GM18508 (cell line): ENCODE data around the gene FBLN2.

Experiments
- ATAC-seq: cut with Tn5 transposase; IDR thresholded peaks from one replicate; pipeline ENCODE4 v1.9.1; 2021; ENCODE audit warnings: moderate number of reproducible peaks; ENCODE audit not compliant: insufficient read depth, unreplicated experiment

Gene FBLN2

DNA sequence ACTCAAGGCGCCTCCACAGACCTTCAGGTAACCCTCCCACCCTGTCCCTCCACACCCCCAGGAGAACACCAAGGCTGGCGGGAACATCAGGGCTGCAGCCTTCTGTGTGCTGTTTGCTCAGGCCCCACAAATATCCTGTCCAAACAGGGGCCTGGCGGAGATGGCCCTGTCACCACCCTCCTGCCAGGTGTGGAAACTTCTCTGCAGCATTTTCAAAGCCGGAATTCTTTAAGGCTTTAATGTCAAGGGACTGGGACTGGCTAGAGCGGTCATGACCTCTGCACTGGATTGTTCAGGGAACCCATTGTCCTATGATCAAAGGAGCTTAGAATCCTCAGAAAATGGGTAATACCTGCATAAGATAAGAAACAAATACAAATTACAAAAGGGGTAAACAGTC lies 46.6 kb downstream of the FBLN2 start:
- ATAC-seq = no peak

DNA sequence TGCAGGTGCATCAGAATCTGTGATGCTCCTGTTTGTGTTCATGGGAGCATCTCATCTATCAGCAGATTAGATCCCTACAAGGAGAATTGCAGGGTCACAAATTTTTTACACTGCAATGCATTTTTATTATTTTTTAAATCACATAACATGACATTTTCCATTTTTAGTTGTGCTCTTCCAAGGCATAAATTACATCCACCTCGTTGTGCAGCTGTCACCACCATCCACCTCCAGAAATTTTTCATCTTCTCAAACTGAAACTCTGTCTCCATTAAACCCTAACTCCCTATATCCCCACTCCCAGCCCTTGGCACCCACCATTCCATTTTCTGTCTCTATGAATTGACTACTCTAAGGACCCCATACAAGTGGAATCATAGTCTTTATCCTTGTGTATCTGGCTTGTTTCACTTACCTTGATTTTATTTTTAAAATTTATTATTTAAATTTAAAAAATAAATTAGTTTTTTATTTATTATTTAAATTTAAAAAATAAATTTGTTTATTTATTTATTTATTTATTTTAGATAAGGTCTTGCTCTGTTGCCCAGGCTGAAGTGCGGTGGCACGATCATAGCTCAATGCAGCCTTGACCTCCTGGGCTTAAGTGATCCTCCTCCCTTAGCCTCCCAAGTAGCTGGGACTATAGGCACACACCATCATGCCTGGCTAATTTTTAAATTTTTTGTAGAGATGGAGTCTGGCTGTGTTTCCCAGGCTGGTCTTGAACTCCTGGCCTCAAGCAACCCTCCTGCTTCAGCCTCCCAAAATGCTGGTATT lies 47.7 kb downstream of the FBLN2 start:
- no peak for ATAC-seq

DNA sequence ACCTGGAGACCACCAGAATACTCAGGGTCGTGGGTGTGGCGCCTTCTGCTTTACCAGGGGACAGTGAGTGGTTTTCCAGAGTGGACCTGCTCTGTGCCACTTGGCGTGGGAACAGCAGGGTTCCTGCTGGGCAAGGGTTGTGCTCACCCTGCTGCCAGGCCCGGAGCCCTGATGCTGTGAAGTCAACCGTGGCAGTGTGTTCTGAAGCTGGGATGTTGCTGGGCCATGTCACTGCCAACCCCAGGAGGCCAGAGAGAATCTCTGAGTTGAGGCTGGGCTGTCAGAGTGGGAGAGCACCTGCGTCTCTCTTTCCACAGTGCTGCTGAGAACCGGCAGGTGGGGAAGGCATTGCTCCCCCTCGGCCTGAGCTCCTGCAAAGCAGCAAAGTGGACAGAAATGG lies 48.7 kb downstream of the FBLN2 start:
- no peak for ATAC-seq

DNA sequence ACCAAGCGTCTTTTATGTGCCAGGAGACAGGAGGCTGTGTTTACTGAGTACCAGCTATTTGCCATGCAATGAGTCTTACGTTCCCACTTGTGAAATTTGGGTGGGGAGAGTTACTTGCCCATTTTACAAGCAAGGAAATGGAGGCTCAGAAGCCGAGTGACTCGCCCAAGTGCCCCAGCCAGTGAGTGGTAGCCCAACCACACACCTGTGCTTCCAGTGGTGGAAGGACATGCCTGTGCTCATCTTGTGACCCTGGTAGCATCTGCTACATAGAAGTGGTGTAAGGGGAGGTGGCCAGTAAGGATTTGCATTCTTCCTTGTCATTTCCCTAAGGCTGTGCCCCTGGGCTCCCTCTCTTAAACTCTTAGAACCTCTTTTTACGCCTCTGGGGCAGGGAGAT lies 49.3 kb downstream of the FBLN2 start:
- ATAC-seq = no peak

DNA sequence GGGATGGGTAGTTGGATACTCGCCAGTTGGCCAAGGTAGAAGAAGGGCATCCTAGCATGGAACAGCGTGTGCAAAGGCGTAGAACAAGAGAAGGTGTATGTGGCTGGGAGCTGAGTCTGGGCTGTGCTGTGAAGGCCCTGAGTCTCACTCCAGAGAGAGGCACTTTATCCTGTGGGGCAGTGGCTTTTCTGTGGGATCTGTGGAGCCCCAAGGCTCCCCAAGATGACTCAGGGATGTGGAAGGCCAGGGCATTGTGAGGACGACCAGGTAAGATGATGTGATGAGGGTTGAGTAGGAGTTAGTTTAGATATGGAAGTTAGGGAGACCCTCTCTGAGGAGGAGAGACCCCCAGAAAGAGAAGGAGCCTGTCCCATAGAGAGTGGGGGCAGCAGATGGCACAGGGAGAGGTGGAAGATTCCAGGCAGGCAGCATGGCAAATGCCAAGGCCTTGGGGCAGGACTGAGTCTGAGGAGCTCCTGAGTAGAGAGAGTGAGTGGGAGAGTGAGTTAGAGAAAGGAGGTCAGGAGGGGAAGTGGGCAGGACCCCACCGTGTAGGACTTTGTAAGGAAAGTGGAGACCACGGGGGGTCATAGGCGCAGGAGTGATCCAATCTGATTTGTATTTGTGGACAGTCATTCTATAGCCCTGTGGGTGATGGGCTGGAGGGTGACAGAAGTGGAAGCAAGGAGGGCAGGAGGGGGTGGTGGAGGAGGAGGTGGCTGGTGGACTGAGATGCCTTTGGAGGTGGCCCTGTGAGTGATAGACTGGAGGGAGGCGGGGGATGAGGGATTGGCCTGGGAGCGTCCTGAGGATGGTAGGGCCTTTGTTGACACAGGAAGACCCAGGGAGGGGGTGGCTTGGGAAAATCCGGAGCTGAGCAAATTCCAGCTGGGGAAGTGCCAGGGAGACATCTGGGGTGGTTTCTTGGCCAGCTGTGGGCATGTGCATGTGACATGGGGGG lies 50.3 kb downstream of the FBLN2 start:
- no peak for ATAC-seq

DNA sequence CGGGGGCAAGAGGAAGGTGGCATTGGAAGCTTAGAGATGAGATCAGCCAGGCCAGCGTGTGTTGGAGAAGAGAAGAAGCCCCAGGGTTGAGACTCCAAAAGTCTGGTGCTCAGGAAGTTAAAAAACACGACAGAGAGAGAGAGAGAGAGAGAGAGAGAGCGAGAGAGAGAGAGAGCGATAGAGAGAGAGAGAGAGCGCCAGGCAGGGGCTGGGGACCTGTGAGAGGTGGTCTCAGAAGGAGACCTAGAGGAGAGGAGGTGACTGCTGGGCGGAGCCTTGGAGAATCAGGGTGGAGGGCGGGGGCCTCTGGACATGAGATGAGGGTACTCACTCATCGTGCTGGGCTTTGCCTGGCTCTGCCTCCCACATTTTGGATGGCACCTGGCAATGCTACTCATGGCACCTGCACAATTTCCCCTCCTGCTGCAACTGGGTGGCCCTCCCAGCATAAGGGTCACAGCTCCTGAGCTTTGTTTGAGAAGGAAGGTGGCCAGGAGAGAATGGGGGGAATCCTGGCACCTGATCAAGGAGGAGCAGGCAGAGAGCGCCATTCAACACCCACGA lies 51.0 kb downstream of the FBLN2 start:
- ATAC-seq = no peak

DNA sequence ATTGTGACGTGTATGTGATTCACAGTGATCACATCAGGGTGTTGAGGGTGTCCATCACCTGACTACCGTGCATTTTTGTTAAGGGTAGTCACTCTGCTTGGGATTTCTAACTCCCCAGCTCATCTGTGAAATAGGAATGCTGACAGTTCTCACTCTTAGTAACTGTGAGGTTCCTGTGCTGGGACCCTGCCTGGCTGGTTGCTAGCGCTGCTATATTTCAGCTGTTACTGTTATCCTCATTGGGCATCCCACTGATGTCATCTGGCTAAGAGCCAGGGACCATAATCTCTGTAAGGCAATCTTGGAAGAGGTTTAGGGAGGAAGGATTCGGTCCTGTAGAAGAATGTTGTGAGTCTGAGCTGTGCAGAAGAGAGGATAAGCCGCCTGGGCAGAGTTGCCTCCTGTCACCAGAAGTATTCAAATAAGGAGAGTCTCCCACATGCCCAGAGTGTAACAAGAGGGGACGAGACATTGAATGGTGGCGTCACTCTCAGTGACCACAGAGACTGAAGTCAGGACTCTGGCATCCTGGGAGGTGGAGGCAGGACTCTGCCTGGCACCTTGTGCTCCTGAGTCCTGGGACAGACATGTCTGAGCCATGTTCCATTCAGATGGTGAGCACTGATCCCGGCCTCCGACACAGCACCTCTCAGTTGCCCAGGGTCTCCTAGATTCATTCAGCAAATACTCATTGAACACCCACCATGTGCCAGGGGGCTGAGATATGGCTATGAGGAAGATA lies 52.2 kb downstream of the FBLN2 start:
- no peak for ATAC-seq

DNA sequence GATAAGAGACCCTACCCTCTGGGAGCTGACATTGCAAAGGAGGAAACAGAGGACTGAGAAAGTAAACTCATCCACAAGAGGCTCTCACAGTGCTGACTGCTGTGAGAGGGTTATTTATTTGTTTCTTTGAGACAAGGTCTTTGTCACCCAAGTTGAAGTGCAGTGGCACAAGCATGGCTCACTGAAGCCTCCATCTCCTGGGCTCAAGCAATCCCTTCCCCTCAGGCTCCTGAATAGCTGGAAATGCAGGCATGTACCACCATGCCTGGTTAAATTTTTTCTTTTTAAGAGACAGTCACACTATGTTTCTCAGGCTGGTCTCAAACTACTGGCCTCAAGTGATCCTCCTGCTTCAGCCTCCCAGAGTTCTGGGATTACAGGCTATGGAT lies 52.8 kb downstream of the FBLN2 start:
- ATAC-seq = no peak

DNA sequence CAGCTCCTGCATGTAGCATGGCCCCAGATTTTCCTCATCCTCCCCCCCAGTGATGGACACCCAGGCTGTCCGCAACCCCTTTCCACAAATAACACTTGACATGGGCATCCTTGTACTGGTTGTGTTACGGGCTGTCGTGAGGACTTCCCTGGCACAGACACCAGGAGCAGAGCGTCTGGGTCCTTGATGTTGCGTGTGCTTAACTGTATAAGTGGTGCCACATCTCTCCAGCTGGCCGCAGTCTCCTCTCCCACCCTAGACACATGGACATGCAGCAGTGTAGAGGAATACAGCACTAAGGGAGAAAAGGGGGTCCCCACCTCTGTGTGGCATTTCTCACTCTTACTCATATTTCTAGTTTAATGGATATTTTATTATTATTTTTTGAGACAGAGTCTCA lies 56.6 kb downstream of the FBLN2 start:
- ATAC-seq = no peak

DNA sequence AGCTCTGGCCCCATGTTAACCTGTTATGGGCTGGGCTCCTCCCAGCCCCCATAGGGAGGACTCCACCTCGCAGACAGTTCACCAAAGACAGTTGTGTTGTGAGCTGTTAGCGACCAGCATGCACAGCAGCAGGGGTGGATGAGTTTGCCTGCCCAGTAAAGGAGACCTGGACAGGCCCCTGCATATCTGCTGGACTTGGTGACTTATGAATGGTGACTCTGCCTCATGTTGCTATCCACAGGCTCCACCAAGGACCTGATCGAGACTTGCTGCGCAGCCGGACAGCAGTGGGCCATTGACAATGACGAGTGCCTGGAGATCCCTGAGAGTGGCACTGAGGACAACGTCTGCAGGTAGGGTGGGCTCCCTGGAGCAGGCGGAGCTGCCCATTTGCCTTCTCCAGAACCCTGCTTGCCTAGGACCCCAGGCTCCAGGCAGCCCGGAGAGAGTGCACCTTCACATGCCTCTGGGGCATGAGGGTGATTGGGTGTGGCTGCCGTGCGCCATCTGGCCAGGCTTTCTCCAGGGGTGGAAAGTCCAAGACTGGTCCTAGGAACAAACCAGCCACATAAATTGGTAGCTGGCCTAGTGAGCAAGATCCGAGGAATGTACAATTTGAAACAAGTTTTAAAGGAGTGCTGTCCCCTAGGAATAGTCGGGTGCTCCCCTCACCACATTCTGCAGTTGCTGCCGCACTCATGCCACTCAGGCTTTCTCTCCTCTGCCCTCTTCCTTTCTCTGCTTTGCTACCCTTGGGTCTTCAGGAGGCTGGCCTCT lies 59.1 kb downstream of the FBLN2 start:
- ATAC-seq = no peak

DNA sequence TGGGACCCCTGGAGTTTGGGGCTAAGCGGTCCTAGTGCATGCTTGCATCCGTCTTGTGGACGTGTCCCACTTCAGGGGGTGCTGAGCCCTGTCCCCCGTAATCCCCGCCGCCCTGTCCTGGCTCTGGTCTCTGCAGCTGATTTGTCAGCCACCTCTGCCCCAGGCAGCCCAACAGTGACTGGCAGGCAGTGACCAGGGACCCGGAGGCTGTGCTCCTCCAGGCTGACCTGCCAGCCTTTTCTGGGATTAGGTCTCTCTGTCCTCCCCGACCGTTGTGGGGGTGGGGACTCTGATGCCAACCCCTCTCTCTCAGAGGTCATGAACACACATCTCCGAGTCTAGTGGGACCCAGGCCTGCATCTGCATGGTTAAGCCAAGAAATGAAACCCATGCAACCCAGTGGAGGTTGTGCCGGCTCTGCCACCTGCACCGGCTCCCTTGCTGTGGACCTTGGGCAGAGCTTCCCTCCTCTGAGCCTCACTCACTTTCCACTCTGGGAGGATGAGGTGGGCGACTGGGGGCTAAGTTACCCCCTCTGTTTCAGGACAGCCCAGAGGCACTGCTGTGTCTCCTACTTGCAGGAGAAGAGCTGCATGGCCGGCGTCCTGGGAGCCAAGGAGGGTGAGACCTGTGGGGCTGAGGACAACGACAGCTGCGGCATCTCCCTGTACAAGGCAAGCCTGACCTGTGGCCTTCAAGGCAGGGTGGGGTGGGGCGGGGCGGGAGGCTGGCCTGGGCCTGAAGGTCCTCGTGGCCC lies 60.2 kb downstream of the FBLN2 start:
- ATAC-seq = no peak

DNA sequence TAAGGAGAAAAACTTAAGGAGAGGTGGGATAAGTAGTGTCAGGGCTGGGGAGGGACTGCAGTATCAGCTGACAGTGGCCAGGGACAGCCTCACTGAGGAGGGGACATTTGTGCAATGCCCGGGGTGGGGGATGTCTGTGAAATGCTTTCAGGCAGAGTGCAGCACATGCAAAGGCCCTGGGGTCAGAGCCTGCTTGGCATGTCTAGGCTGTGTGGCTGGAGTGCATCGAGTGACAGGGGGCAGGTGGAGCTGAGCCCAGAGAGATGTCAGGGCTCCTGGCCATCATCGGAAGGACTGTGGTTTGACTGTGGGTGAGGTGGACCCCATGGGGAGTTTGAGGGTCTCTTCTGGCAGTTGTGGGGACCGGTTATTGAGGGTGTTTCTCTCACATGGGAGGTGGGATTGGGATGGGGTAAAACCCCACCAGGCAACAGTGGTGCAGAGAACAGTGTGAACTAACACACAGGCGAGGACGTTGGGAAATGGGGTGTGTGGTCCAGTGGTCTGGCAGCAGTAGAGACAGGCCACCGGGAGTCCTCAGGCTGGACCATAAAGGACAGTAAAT lies 61.2 kb downstream of the FBLN2 start:
- no peak for ATAC-seq

DNA sequence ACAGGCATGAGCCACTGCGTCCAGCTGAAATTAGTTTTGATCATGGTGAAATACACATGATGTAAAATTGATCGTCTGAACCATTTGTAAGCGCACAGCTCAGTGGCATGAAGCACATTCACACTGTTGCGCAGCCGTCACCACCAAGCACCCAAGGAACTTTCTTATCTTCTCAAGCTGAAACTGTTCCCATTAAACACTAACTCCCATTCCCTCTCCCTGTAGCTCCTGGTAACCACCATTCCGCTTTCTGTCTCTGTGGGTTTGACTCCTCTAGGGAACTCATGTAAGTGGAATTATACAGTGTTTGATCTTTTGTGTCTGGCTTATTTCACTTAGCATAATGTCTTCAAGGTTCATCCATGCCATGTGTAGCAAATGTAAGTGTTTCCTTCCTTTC lies 62.3 kb downstream of the FBLN2 start:
- ATAC-seq = no peak

DNA sequence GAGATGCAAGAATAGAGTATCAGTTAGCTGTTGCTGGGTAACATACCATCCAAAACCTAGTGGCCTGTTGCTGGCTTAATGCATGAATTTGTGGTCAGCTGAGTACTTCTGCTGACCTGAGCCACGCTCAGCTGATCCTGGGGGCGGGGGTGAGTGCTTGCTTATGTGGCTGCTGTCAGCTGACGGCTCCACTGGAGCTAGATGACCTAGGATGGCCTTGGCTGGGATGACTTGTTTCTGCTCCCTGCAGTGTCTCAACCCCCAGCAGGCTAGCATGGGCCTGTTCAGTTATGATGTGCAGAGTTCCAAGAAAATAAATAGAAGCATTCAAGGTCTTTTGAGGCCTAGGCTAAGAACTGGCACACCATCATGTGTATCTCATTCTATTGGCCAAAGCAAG lies 63.9 kb downstream of the FBLN2 start:
- no peak for ATAC-seq

DNA sequence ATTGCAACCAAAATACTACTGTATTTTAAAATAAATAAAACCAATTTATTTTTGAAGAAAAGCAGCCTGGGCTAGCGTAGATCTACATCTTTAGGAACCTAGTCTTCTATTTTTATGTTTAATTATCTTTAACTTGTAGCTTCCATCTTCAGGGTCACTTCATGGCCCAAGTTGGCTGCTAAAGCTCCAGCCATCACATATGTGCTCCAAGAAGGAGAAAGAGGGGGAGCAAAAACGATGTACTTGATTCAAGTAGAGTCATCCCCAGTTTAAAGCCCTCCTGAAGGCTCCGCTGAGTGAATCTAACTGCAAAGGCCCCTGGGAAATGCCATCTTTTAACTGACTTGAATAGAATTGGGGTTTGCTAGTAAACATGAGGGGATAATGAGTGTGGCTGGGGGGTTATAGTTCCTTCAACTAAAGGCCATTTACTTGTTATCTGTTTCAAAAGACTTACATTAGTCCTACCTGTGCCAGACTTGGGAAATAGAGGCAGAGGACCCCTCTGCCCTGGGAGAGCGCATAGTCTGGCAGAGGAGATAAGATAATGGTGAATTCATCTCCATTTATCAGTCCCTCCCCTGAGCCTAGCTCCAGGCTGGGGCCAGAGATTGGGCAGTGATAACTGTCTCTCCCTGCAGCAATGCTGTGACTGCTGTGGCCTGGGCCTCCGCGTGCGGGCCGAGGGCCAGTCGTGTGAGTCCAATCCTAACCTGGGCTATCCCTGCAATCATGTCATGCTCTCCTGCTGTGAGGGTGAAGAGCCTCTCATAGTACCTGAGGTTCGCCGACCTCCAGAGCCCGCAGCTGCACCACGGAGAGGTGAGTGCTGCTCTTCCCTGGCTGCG lies 64.6 kb downstream of the FBLN2 start:
- ATAC-seq = no peak

DNA sequence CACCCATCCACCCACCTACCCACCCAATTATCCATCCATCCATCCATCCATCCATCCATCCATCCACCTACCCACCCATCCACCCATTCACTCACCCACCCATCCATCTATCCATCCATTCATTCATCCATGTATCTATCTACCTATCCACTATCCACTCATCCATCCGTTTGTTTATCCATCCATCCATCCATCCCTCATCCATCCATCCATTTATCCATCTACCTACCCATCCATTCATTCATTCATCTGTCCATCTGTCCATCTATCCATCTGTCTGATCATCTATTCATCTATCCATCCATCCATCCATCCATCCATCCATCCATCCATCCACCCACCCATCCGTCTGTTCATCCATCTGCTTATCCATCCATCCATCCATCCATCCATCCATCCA lies 65.7 kb downstream of the FBLN2 start:
- no peak for ATAC-seq

DNA sequence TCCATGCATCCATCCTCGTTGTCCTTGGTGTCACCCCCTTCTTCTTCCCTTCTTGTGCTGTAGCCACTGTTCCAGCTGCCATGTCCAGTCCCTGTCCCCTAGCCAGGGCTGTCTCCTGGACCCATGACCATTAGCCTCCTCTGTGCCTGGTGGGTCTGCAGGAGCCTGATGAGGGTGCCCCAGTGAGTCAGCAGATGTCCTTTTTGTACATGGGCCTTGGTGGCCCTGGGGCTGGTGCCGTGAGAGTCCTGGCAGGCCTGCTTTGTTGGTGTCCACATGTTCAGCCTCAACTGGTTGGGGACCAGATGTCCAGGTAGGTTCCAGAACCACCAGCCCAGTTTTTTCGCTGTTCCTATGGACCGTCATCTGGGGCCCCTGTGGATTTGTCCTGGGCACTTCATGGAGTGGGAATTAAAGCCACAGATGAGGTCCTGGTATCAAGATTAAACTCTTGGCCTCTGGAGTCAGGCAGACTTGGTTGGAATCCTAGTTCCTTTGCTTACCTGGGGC lies 66.1 kb downstream of the FBLN2 start:
- ATAC-seq = no peak

DNA sequence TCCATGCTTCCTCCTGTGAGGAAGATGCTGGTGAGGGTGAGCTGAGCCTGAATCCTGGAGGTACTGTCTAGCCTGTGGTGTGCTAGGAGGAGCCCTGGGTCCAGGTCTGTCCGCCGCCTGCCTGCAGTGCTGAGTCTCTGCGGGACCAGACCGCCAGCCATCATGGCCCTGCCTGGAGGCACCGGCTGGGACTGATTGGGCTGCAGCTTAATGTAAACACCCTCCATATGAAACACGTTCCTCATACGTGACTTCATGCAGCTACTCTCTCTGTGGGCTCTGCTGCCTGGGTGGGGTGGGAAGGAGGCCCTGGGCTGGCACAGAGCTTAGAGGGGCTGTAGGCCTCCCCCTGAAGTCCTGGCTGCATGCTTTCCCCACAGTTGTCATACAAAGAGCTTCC lies 67.4 kb downstream of the FBLN2 start:
- no peak for ATAC-seq
